ENCODE measurements around the gene ZNF710. TPM values are rescaled to one million over a fixed set of nuclear protein-coding genes. Genes with fewer than 3 reads are reported as not detected.
A peak's percentile ranks its signal among the peaks of the same experiment; 100 is the strongest.

ZNF710 gene
- total RNA-seq, 1 experiment from 2014 or later: 40.7 TPM

- Histone ChIP-seq H3K23me2 (ENCODE audit: insufficient read length, low read depth, low read length, poor library complexity, severe bottlenecking) (no peaks in the 10 kb centered on the region), H4K8ac (replicated peaks; ENCODE audit: insufficient read length, low read depth, low read length) (no peak overlapping the region), H4K91ac (ENCODE audit: insufficient read length, low read depth, low read length) (no peak overlapping the region), H2BK15ac (ENCODE audit: low read depth, low read length) (no peak overlapping the region), H3K18ac (ENCODE audit: insufficient read length, low read depth, low read length) (no peak overlapping the region), H2BK12ac (ENCODE audit: insufficient read length, low read depth, low read length) (no peak overlapping the region), H2BK20ac (ENCODE audit: low read depth, low read length, poor library complexity, severe bottlenecking) (no peak overlapping the region), H2AFZ (ENCODE audit: low read length) (no peak overlapping the region), H3K14ac (ENCODE audit: insufficient read depth, low read length) (no peak overlapping the region), H3K4ac (ENCODE audit: low read depth, low read length) (no peak overlapping the region), H3K9me3 (ENCODE audit: control insufficient read depth, low read depth, low read length) (no peaks in the 10 kb centered on the region), H4K5ac (ENCODE audit: insufficient read length, low read depth, low read length) (no peak overlapping the region), H3K4me1 (ENCODE audit: insufficient read depth, low read length) (no peaks in the 10 kb centered on the region), H4K20me1 (ENCODE audit: control insufficient read depth, insufficient read depth, insufficient read length) (no peaks in the 10 kb centered on the region), H3K56ac (ENCODE audit: insufficient read length, low read depth, low read length) (no peak overlapping the region), H3T11ph (ENCODE audit: low read length) (no peak overlapping the region), H3K79me2 (ENCODE audit: insufficient read depth, low read length) (no peaks in the 10 kb centered on the region), H2BK5ac (ENCODE audit: insufficient read length, low read length) (no peak overlapping the region), H3K4me2 (ENCODE audit: insufficient read depth, insufficient read length, low read length) (no peak overlapping the region), H3K9ac (ENCODE audit: extremely low read depth, insufficient read length, low read length) (no peak overlapping the region), H3K23ac (ENCODE audit: insufficient read length, low read depth, low read length) (no peak overlapping the region), H3K27me3 (ENCODE audit: insufficient read depth, low read length) (no peaks in the 10 kb centered on the region), H3K79me1 (ENCODE audit: insufficient read depth, low read depth, low read length, poor library complexity, severe bottlenecking) (no peaks in the 10 kb centered on the region), H3K27ac (ENCODE audit: insufficient read length, low read depth, low read length) (no peak overlapping the region), H2BK120ac (ENCODE audit: low read depth, low read length, poor library complexity, severe bottlenecking) (no peak overlapping the region), H2AK5ac (ENCODE audit: insufficient read length, low read length) (no peak overlapping the region)
- TF ChIP-seq CTCF (conservative IDR thresholded peaks at IDR 0.05): no peak
- Mint-ChIP-seq H3K9me3 (no peaks in the 10 kb centered on the region), H3K27ac (peak overlapping the region in 2 of 3 experiments; percentile 66 to 68; a peak in 4 of 7 replicates), H3K4me3 (no peak overlapping the region), H3K36me3 (ENCODE audit: insufficient read depth in 1 of 3, low read depth in 3 of 3) (no peaks in the 10 kb centered on the region; a peak in 1 of 7 replicates), H3K4me1 (peaks cover 28 to 32% of the 10 kb centered on the region in 2 experiments), H3K27me3 (ENCODE audit: low read depth) (no peaks in the 10 kb centered on the region)
- WGBS (ENCODE audit: extremely low coverage, insufficient read length, low lambda C conversion rate): no CpG with 5 or more reads among the region's 4 CpGs
- DNase-seq: no peak
Measured at GRCh38 chr15:90044916-90045371, 43.8 kb downstream of the ZNF710 start.
